Right renal cortex interstitium (tissue), 3 donors: ENCODE results near the gene WDR93. TPM values are rescaled to one million over a fixed set of nuclear protein-coding genes. Genes with fewer than 3 reads are reported as not detected.
"Not testable (repeated sequence)": the region's sequence is repeated elsewhere in the genome, so short reads cannot be mapped to it uniquely, and the experiment has no call there.

Experiments used
- DNase-seq, 3 donors: peaks; one replicate each; pipeline ENCODE4 v3.0.0-alpha.2; 2013; ENCODE audit warnings: low read depth in 3 of 3, low spot score in 2 of 3
- polyA plus RNA-seq, 3 donors: library from polyadenylated mRNA; unstranded; fragments of 120-200 nt; gene quantifications; one replicate each; pipeline ENCODE4 v1.2.1, GENCODE V29; 2013; ENCODE audit not compliant: insufficient read length in 3 of 3

The WDR93 gene
- polyA plus RNA-seq, 3 donors, result 1.9 to 3.0 (median 2.3) TPM

DNA sequence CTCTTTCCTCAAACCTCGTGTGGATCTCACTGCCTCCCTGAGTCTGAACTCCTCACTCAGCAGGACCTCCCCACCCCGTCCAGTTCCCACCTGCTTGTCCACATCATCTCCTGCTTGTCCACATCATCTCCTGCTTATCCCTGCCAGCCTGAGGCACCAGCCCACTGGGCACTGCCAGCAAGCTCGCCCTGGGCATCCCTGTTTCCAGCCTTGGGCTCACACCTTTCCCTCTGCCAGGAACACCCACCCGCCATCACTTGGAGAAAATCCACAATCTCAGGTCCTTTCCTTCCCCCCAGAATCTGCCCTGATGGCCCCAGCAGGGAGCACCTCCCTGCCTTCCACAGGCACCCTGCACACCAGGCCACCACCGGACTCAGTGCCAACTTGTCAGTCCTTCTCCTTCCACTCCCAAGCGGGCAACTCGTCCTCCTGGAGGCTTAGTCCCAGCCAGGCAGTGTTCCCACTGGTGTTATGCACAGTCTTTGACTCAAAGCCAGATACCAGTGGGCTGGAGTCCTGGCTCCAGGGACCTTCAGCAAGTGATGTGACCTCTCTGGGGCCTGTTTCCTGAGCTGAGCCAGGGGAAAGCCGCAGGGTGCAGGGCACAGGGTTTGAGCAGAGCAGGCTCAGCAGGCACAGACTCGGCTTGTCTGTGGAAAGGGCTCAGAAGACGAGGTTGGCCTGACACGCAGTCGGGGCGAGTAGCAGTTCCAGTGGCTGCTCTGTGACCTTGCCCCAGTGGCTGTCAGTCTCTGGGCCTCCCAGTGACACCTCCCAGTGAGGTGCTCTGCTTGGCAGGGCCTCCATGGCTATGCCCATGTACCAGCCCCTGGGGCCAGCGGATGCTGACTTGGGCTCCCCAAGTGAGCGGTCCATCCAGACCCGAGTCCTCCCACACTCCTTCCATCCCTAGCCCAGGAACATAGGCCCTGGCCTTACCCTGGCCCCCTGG is 76.0 kb downstream of the WDR93 start:
- DNase-seq, result no peak

DNA sequence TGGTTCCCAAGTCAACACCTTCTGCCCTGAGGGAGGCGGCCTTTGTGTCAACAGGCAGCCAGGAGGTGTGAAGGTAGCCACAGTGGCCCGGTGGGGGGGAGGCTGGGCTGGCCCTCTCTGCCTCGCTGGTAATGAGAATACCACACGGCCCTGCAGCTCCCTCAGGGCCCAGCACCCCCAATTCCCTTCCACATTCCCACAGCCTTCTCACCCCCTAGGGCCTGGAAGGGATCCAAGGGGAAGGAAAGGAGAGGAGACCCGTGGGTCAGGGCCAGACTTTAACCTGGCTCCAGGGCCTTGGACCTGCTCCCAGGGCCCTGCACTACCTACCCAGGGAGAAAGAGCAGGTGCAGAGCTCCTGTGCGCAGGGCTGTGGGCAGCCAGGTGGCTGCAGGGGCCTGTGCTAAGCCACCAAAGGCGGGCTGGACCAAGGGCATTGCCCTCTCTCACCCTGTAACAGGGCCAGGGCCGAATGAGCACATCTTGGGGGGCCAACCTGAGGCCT is 76.9 kb downstream of the WDR93 start:
- DNase-seq, result no peak

DNA sequence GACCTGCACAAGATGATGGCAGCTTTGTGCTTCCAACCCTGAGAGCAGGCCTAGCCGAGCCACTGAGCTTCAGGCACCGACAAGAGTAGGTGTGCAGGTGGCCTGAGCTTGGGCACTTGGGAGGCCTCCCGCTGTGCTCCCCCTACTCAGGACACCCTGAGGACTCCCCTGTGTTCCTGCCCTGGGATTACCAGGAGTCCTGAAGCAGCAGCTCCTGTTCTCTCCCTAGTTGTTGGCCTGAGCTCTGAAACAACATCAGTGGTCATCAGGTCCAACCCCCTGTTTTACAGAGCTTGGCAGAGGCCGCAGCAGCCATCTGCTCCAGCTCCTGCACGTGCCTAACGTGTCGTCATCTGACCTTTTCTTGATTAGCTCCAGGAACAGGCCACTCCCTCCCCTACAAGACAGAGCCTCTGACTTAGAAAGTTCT is 77.5 kb downstream of the WDR93 start:
- DNase-seq, result no peak

DNA sequence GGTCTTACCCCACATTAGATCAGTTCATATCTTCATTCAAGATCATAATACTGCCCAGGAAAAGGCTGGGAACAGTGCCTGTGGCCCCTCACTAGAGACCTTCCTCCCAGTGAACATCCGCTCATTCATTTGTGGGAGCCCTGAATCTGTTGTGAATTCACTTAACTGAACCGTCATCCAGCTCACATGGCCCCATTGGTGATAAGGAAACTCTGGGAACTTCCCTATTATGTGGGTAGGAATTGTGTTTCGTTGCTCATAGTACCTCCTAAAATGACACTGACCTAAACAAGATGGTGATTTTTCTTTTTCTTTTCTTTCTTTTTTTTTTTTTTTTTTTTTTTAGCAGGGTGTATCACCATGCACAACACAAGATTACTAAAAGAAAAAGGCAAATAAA is 78.8 kb downstream of the WDR93 start:
- no peak for DNase-seq

DNA sequence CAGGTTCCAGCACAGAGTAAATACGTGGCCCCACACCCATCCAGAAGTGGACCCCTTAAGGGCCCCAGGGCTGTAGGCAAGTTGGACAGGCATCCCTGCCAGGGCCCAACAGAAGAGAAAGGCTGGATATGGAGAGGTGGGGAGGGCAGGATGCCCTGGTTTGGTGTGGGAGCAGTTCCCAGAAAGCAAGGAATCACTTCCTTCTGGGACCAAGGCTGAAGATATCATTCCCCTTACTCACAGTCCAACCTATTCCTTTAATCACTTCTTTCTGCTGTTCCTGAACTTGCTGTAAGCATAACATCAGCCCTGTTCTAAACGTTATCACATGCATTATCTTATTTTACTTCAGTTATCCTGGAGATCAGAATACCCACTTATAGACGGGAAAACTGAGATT is 79.4 kb downstream of the WDR93 start:
- DNase-seq, result no peak

DNA sequence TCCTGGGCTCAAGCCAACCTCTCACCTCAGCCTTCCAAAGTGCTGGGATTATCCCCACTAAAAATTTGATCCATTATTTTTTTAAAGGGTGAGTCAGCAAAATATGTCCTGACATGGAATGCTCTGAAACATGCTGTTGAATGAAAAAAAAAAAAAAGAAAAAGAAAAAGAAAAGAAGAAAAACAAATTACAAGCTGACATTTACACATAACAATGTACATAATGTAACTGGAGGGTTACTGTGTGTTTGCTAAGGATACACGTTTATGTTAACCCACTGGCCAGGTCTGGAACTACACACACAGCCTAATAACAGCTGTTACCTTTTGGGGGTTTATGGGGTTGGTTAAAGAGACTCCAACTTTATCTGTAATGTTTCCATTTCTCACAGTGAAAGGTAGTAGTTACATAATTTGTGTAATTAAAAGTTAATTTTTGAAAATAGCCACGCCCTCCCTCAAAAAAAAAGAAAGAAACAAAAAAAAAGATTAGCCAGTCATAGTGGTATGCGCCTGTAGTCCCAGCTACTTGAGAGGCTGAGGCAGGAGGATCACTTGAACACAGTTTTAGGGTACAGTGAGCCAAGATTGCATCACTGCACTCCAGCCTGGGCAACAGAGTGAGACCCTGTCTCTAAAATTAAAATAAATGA is 82.4 kb downstream of the WDR93 start:
- DNase-seq, result no peak

DNA sequence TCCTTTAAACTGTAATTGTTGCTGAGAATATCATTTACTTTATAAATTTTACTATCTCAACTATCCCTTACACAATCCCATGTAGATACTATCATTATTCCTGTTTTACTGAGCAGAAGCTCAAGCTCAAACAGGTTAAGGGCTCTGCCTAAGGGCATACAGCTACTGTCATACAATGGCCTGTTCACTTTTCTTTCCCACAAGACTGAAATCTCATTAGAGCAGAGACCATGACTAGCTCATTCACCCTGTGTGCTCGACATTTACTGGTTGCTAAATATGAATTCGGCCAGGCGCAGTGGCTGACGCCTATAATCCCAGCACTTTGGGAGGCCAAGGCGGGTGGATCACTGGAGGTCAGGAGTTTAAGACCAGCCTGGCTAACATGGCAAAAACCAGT is 83.9 kb downstream of the WDR93 start:
- no peak for DNase-seq

DNA sequence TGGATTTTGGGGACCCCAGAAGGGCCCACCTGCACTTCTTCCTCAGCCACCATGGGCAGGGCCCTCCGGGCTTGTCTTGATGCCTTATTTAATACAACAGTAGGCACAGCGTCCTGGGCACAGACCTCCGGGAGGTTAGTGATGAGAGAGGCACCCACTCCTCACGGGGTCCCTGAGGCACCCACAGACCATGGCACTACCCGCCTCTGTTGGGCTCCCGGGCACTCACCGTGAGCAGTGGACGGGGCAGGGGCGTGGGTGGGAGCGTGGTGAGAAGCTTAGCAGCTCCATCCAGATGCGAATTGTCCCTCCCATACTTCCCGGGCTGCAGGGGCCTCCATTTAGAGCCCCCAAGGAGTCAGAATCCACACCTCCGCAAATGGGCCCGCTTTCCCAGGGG is 85.2 kb downstream of the WDR93 start:
- DNase-seq, result no peak

DNA sequence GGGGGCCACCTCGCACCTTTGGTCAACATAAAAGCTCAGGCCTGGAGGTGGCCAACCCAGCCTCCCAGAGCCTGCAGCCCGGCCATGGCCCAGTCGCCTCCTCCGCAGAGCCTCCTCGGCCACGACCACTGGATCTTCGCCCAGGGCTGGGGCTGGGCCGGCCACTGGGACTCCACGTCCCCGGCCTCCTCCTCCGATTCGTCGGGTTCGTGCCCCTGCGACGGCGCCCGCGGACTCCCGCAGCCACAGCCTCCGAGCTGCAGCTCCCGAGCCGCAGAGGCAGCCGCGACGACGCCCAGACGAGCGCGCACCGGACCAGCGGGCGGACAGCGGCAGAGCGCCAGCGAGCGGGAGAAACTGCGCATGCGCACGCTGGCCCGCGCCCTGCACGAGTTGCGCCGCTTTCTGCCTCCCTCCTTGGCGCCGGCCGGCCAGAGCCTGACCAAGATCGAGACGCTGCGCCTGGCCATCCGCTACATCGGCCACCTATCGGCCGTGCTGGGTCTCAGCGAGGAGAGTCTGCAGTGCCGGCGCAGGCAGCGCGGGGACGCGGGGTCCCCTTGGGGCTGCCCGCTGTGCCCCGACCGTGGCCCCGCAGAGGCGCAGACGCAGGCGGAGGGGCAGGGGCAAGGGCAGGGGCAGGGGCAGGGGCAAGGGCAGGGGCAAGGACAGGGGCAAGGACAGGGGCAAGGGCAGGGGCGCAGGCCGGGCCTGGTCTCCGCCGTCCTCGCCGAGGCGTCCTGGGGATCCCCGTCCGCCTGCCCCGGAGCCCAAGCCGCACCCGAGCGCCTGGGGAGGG is 85.9 kb downstream of the WDR93 start, which contains the start of gene MESP2:
Gene MESP2, plus strand, starts transcription at position 59 of the 799 bp plus-strand sequence. Its CDS starts 26 bp downstream, at position 85.
- peak; percentile 25 to 63 (median 51) for DNase-seq

DNA sequence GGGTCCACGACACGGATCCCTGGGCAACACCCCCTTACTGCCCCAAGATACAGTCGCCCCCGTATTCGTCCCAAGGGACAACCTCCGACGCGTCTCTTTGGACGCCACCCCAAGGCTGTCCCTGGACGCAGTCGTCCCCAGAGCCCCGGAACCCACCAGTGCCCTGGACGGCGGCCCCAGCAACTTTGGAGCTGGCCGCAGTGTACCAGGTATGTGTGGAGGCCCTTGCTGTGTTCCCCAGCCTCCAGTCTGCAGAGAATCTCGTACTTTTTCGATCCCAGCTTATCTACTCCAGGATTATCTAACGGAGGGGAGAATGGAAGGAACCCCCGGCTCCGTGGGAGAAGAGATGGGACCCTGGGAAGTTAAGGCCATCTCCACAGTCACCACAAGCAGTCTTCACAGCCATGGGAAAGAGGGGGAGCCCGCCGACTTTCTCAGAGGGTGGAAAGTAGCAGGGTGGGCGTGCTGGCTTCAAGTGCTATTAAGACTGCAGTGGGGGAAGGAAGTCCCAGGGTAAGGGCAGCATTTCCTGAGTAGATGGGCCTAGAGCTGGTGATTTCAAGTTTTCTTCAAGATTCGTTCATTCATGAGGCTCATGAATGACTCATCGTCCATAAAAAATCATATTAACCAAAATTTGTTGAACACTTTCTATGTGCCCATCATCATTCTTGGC is 86.6 kb downstream of the WDR93 start:
- DNase-seq, result no peak

DNA sequence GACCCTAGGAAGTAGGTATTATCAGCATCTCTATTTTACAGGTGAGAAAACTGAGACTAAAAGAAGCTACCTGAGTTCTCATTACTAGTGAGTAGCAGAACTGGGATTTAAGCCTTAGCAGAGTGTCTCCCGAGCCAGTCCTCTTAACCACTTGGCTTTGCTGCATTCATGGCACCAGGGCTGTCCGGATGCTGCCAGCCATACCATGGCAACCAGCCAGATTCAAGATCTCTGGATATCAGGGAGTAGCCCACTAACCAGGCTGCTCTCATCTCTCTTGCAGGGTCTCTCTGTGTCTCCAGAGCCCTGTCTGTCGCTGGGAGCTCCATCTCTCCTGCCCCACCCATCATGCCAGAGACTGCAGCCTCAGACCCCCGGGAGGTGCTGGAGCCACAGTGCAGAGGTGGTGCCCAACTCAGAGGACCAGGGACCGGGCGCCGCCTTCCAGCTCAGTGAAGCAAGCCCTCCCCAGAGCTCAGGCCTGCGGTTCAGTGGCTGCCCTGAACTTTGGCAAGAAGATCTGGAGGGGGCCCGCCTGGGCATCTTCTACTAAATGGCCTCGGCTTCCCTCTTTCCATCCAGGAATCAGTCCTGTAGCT is 87.3 kb downstream of the WDR93 start:
- DNase-seq, result no peak

DNA sequence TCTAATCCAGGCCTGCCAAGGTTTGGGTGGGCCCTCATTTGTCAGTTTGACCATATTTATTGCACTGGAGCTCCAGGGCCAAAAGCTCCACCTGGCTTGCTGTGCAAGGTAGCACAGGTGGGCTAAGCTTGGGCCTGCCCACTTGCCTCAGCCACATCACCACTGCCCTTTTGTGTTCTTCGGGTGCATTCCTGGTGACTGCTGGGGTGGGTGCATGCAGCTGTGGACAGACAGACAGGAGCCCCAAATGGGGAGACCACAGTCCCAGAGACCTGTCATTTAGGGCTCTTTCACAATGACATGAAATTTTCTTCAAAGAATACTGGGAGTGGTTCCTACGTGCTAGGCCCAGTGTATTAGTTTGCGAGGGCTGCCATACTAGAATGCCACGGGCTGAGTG is 88.2 kb downstream of the WDR93 start:
- no peak for DNase-seq

DNA sequence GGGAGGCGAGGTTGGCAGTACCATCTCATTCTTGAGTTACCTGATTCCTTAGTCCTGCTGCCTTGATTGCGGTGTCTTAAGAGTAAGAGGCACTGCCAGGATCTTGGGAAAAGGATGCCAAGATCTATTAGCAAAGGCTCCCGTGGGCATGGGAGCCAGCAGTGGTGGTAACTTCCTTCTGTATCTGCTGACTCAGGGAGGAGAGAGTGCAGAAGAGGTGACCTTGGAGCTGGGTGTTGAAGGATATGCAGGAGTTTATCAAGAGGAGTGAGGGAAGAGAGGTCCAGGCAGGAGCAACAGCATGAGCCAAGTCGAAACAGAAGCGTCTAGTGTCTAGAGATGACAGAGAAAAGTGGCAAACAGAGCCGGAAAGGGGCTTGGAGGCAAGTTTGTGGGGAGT is 90.0 kb downstream of the WDR93 start:
- DNase-seq, result no peak

DNA sequence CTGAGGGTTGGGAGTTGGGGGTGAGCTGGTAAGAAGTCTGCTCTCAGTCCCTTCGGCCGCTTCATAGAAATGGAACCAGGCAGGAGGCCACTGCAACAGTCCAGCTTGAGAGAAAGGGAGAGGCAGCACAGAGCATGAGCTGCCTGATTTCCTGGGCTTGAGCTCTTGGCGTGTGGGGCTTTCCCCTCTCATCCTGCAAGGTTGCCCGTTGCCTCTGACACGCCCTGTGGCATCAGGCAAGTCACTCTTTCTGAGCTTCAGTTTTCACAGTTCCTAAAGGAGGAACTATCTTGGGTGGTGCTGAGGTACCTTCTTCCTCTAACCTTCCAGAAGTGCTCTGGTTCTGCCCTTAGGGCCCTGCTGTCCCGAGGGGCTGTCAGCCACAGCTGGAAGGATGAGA is 90.4 kb downstream of the WDR93 start:
- no peak for DNase-seq

DNA sequence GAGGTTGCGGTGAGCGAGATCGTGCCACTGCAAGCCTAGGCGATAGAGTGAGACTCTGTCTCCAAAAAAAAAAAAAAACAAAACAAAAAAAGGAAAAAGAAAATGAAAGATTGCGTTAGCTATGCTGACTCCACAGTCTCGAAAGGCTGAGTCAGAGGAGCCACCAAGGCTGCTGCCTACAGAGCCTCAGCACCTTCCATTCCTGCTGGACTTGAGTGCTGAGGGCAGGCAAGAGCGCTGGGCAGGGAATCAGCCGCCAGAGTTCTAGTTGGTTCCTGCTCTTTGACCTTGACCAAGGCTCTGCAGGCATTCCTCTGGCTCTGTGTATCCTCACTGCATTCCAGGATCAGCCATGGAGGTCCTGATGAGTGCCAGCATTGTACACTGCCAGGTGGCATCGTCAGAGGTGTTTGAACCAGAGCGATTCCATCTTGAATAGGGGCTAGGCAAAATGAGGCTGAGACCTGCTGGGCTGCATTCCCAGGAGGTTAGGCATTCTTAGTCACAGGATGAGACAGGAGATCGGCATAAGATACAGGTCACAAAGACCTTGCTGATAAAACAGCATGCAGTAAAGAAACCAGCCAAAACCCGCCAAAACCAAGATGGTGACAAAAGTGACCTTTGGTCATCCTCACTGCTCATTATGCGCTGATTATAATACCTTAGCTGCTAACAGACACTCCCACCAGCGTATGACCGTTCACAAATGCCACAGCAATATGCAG is 91.4 kb downstream of the WDR93 start:
- no peak for DNase-seq

DNA sequence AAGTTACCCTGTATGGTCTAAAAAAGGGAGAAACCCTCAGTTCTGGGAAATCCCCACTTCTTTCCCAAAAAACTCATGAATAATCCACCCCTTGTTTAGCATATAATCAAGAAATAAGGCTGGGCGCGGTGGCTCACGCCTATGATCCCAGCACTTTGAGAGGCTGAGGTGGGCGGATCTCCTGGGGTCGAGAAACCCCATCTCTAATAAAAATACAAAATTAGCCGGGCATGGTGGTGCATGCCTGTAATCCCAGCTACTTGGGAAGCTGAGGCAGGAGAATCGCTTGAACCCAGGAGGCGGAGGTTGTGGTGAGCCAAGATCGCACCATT is 92.0 kb downstream of the WDR93 start:
- DNase-seq, result not testable (repeated sequence)

DNA sequence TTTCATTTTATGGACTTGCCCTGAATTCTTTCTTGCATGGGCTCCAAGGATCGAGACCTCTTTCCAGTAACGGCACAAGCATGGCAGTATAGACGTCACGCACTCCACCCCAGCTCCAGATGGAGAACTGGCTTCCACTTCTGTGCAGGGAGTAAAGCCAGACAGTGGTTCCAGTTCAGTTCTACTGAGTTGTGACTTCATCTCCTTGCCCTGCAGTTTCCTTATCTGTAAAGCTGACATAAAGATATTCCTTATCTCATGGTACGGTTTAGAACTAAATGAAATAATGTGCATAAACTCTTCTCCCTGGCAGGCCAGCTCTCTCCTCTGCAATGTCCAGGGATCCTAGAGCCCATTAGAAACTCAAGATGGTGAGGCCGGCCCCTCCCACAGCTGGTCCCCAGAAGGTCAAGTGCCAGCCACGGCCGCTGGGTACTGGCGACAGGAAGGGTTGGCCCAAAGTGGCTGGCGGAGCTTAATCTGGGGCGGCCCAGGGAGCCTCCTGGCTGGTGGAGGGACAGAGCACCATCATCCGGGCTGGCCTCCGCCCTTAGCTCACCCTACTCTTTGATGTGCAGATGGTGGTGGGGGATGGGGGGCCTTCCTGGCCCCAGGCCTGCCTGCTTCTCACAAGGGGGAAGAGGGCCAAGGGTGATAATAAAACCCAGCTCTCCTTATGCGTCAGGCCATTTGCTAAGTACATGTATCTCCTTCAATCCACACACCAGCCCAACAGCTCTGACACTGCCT is 92.7 kb downstream of the WDR93 start:
- DNase-seq, result no peak

DNA sequence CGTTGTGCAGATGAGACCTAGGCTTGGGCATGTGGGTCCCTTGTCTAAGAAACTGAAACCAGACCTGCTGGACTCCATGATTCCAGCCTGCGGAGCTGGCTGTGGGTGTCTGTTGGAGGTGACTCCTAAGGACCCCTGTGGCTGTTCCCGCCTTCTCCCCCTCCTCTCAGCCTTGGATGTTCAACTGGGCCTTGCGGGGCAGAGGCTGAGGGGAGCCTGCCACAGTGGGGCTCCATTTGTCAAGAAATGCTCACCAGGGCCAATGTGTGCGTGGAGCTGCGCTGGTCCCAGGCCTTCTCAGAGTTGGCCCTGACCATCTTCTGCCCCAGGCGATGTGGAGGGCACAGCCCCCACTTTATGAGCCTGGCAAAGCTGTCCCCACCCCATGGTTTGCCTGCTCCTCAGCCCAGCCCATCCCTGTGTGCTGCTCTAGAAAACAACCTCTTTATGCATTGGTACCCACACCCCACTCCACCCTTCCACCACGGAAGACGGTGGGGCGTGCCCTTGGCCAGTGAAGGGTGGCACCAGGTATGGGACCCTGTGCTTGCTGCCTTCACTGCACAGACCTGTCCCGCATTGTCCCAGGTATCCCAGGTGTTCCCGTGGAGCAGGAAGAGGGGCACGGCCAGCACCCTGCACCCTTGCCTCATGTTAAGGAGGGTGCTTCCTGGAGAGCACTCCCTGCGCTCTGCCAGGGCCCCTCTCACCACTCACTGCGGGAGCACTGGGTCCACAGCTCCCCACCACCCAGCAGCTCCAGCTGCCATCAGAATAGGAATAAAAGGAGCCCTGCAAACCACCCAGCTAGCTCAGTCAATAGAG is 93.5 kb downstream of the WDR93 start:
- DNase-seq, result no peak
